Panc1 (cell line): Measurements from ENCODE around the gene SNRNP40. TPM values are rescaled to one million over a fixed set of nuclear protein-coding genes. Genes with fewer than 3 reads are reported as not detected.

Experiments used
- ATAC-seq: fragments of 200-7000 bp; cut with Tn5 transposase; 2 replicates; pipeline ENCODE4 v1.9.1; 2020; ENCODE audit warnings: mild to moderate bottlenecking, moderate library complexity
- BruUV-seq: library from RNA; stranded (reverse); fragments of 400-500 nt; replicated peaks from 2 replicates; lab custom pipeline; 2021; lab: Mats Ljungman, UMichigan
- CTCF ChIA-PET: fragments of 300-600 bp; sonication (Branson Sonifier 250); formaldehyde crosslinking; loops from one replicate; lab custom pipeline; 2022; ENCODE audit warnings: antibody characterized with exemption; lab: Charles Lee
- POLR2A ChIA-PET: fragments of 300-600 bp; sonication (Branson Sonifier 250); formaldehyde crosslinking; loops from one replicate; lab custom pipeline; 2022; ENCODE audit warnings: antibody characterized with exemption; lab: Charles Lee
- DNase-seq: peaks from one replicate; pipeline ENCODE4 v3.0.0-alpha.2; 2010; ENCODE audit warnings: low read depth, low spot score
- H3K27ac ChIP-seq: 2 replicates; pipeline ENCODE4 v1.5.1; 2011; ENCODE audit warnings: mild to moderate bottlenecking, low read length, inconsistent platforms
- H3K27me3 ChIP-seq: fragments of 200-500 bp; sonication (Bioruptor generic); 2 replicates; pipeline ENCODE4 v1.6.0; 2014; ENCODE audit warnings: low read length, inconsistent platforms; ENCODE audit not compliant: control insufficient read depth, insufficient read depth
- H3K36me3 ChIP-seq: fragments of 200-500 bp; sonication (Bioruptor generic); 2 replicates; pipeline ENCODE4 v1.5.1; 2014; ENCODE audit warnings: inconsistent platforms, mild to moderate bottlenecking, low read length, moderate library complexity; ENCODE audit not compliant: control insufficient read depth, insufficient read depth
- H3K4me1 ChIP-seq: 2 replicates; pipeline ENCODE4 v1.5.1; 2011; ENCODE audit warnings: inconsistent platforms, mild to moderate bottlenecking, low read length, moderate library complexity; ENCODE audit not compliant: control insufficient read depth, insufficient read depth
- H3K4me3 ChIP-seq, 2 experiments: 2 replicates each; pipeline ENCODE4 v1.5.1; 2011 to 2012; ENCODE audit warnings: low read depth in 2 of 2, low read length in 2 of 2, mild to moderate bottlenecking in 2 of 2, inconsistent platforms in 1 of 2, moderate library complexity in 1 of 2
- H3K9me3 ChIP-seq: fragments of 200-500 bp; sonication (Bioruptor generic); 2 replicates; pipeline ENCODE4 v1.5.1; 2014; ENCODE audit warnings: low read depth, mild to moderate bottlenecking, inconsistent platforms, low read length, moderate library complexity; ENCODE audit not compliant: control insufficient read depth, insufficient read depth
- POLR2AphosphoS5 ChIP-seq: IDR thresholded peaks from 2 replicates; pipeline ENCODE4 v1.6.1; 2012; ENCODE audit warnings: mild to moderate bottlenecking, low read depth, low read length, moderate library complexity
- SIN3A ChIP-seq: IDR thresholded peaks from 2 replicates; pipeline ENCODE4 v1.6.1; 2012; ENCODE audit warnings: low read depth, mild to moderate bottlenecking, low read length, moderate library complexity, borderline replicate concordance; ENCODE audit not compliant: insufficient read depth
- TCF7L2 ChIP-seq: IDR thresholded peaks from 2 replicates; pipeline ENCODE4 v1.6.1; 2011; ENCODE audit warnings: mild to moderate bottlenecking, low read depth, low read length, inconsistent platforms
- in situ Hi-C: cut with HindIII; loops from 2 replicates; pipeline ENCODE4 v1.10.0; 2016; ENCODE audit warnings: low sequenced_read_pairs, low pct_unique_long_range_greater_than_20kb
- intact Hi-C: fragments of 100-400 bp; cut with micrococcal nuclease; formaldehyde crosslinking; loops from one replicate; pipeline ENCODE4 v1.10.0; 2022; ENCODE audit not compliant: unreplicated experiment
- total RNA-seq: library from RNA; stranded (reverse); gene quantifications from one replicate; pipeline ENCODE4 v1.2.1, GENCODE V29; 2021; ENCODE audit not compliant: unreplicated experiment
- TF ChIP-seq, protein P1 (sequence below): fragments of 450-650 bp; IDR thresholded peaks from 2 replicates; pipeline ENCODE4 v1.5.1; 2017; ENCODE audit warnings: mild to moderate bottlenecking
- TF ChIP-seq, protein P2 (sequence below), 2 experiments: IDR thresholded peaks; 2 replicates each; pipeline ENCODE4 v1.6.1; 2011 to 2012; ENCODE audit warnings: low read depth in 2 of 2, control low read depth in 1 of 2, low read length in 1 of 2, mild to moderate bottlenecking in 1 of 2, moderate library complexity in 1 of 2; ENCODE audit not compliant: insufficient read depth in 1 of 2

The SNRNP40 gene
- total RNA-seq, 1 experiment from 2014 or later, result 99.3 TPM

DNA sequence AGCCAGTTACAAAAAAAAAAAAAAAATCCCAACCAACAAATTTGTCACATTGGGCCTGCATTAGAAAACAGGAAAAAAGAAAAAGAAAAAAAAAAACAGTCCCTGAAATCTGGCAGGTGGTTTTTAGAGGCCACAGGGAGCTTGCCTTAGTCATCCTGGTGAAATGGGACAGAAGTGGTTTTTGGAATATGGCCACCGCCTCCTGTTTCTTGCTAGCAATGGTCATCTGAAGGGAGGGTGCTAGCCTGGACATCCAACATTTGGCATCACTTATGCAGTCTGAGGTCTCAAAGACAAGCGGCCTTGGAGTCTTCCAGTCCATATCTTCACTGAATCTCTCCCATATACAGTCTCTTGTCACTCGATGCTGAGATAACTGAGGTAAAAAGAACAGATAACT, 36.8 kb downstream of the SNRNP40 start:
- no peaks in the 10 kb centered on the region for H3K27me3 ChIP-seq
- TF ChIP-seq, protein P1, sequence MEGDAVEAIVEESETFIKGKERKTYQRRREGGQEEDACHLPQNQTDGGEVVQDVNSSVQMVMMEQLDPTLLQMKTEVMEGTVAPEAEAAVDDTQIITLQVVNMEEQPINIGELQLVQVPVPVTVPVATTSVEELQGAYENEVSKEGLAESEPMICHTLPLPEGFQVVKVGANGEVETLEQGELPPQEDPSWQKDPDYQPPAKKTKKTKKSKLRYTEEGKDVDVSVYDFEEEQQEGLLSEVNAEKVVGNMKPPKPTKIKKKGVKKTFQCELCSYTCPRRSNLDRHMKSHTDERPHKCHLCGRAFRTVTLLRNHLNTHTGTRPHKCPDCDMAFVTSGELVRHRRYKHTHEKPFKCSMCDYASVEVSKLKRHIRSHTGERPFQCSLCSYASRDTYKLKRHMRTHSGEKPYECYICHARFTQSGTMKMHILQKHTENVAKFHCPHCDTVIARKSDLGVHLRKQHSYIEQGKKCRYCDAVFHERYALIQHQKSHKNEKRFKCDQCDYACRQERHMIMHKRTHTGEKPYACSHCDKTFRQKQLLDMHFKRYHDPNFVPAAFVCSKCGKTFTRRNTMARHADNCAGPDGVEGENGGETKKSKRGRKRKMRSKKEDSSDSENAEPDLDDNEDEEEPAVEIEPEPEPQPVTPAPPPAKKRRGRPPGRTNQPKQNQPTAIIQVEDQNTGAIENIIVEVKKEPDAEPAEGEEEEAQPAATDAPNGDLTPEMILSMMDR, result no peak
- no peak for TF ChIP-seq SIN3A
- no peak for TF ChIP-seq TCF7L2
- TF ChIP-seq POLR2AphosphoS5, result no peak
- TF ChIP-seq, protein P2, sequence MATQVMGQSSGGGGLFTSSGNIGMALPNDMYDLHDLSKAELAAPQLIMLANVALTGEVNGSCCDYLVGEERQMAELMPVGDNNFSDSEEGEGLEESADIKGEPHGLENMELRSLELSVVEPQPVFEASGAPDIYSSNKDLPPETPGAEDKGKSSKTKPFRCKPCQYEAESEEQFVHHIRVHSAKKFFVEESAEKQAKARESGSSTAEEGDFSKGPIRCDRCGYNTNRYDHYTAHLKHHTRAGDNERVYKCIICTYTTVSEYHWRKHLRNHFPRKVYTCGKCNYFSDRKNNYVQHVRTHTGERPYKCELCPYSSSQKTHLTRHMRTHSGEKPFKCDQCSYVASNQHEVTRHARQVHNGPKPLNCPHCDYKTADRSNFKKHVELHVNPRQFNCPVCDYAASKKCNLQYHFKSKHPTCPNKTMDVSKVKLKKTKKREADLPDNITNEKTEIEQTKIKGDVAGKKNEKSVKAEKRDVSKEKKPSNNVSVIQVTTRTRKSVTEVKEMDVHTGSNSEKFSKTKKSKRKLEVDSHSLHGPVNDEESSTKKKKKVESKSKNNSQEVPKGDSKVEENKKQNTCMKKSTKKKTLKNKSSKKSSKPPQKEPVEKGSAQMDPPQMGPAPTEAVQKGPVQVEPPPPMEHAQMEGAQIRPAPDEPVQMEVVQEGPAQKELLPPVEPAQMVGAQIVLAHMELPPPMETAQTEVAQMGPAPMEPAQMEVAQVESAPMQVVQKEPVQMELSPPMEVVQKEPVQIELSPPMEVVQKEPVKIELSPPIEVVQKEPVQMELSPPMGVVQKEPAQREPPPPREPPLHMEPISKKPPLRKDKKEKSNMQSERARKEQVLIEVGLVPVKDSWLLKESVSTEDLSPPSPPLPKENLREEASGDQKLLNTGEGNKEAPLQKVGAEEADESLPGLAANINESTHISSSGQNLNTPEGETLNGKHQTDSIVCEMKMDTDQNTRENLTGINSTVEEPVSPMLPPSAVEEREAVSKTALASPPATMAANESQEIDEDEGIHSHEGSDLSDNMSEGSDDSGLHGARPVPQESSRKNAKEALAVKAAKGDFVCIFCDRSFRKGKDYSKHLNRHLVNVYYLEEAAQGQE (IDR thresholded peaks at IDR 0.05; ENCODE audit: insufficient read depth in 1 of 2, low read depth in 2 of 2, low read length in 1 of 2), result no peak
- H3K9me3 ChIP-seq, result no peaks in the 10 kb centered on the region
- no peak for ATAC-seq
- no TSS peak for BruUV-seq
- ChIA-PET POLR2A (no interaction called here), CTCF (no interaction called here)
- intact Hi-C loops, result no loop called here
- peaks cover 30% of the 10 kb centered on the region for H3K36me3 ChIP-seq
- DNase-seq, result no peak
- in situ Hi-C loops, result loop anchor here (5.0 kb wide), 1 partner anchor 62 kb away; no protein-coding TSS in a partner anchor
- no peak overlapping the region for H3K4me3 ChIP-seq
- H3K4me1 ChIP-seq, result no peaks in the 10 kb centered on the region
- H3K27ac ChIP-seq, result no peak overlapping the region

DNA sequence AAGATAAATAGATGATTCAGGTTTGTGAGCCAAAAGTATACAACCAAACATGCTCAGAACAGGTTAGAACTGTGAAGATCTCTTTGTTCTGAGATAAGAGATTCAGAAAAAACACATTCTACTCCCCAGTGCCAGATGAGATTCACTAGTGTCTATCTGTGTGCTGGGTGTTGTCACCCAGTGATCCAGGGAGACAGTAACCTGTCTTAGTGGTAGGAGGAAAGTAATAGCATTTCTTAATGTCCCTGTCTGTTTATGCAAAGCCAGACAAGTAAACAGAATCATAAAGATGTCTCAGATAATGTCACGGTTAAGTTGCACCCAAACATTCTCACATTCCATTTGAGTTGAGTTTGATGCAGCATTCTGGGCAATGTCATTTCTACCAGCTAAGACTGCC, 38.0 kb downstream of the SNRNP40 start:
- intact Hi-C loops (no loop called here), in situ Hi-C loops (no loop called here)
- BruUV-seq, result no TSS peak
- POLR2A ChIA-PET, result no interaction called here
- Histone ChIP-seq H3K36me3 (peaks cover 23% of the 10 kb centered on the region), H3K4me1 (no peaks in the 10 kb centered on the region), H3K27ac (no peak overlapping the region), H3K4me3 (no peak overlapping the region), H3K9me3 (no peaks in the 10 kb centered on the region), H3K27me3 (no peaks in the 10 kb centered on the region)
- CTCF ChIA-PET, result no interaction called here
- TF ChIP-seq TCF7L2, result no peak
- TF ChIP-seq, protein P2 (IDR thresholded peaks at IDR 0.05; ENCODE audit: insufficient read depth in 1 of 2, low read depth in 2 of 2, low read length in 1 of 2), result no peak
- TF ChIP-seq POLR2AphosphoS5, result no peak
- TF ChIP-seq SIN3A, result no peak
- TF ChIP-seq, protein P1, result no peak
- no peak for DNase-seq
- no peak for ATAC-seq
